ENCODE data around the gene R3HCC1L.
"Not testable (repeated sequence)": the region's sequence is repeated elsewhere in the genome, so short reads cannot be mapped to it uniquely, and the experiment has no call there.

The R3HCC1L gene

DNA sequence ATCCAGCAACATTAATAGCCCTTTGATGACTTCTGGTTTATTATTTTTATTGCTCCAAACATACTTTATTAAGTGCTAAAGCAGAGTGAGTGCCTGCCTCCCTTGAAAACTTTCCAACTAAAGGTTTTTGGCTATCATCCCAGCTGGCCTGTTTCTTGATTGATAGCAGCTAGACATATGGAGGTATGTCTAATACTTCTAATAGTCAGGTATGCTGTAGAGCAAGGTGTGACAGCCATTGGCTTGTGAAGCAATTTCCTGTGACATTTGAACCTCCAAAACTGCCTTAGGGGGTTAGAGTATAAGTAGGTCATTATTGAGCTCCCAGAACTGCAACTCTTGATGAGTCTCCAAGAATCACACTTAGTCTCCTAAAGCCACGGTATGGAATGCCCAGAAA lies 77.7 kb downstream of the R3HCC1L start:
- peaks cover 0 to 5% of the 10 kb centered on the region in 2 donors for H3K9me3 ChIP-seq (ENCODE audit: control insufficient read depth in 1 of 2, low read length in 2 of 2)
- H3K27me3 ChIP-seq (ENCODE audit: low read depth, low read length): no peaks in the 10 kb centered on the region
- no peak overlapping the region for H3K4me3 ChIP-seq (ENCODE audit: low read depth in 1 of 2, low read length in 2 of 2)
- peaks cover 10 to 18% of the 10 kb centered on the region in 2 donors for H3K36me3 ChIP-seq (ENCODE audit: control insufficient read depth in 1 of 2, insufficient read depth in 2 of 2, low read length in 2 of 2)
- H3K4me1 ChIP-seq (ENCODE audit: control insufficient read depth in 1 of 2, insufficient read depth in 2 of 2, low read length in 2 of 2): no peaks in the 10 kb centered on the region
- no peak overlapping the region for H3K27ac ChIP-seq (ENCODE audit: low read length)

DNA sequence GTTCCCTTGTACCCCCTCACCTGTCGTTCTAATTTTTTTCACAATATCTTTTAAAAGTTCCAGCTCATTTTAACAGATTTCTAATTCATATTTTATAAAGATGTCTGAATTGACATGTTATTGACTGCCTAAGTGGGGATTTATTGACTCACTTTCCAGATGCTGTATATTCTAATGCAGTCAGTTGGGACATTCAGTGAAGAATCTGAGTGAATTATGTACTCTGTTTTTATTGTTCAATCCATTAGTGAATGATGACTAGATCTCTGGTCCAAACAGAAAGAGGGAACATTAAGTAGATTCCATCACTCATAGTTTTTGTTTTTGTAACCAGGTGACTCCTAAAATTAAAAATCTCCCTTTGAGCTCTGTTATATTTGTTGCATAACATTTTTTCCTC lies 79.3 kb downstream of the R3HCC1L start:
- Histone ChIP-seq H3K9me3 (ENCODE audit: control insufficient read depth in 1 of 2, low read length in 2 of 2) (peaks cover 0 to 6% of the 10 kb centered on the region in 2 donors), H3K4me3 (ENCODE audit: low read depth in 1 of 2, low read length in 2 of 2) (no peak overlapping the region), H3K36me3 (ENCODE audit: control insufficient read depth in 1 of 2, insufficient read depth in 2 of 2, low read length in 2 of 2) (peaks cover 9 to 10% of the 10 kb centered on the region in 2 donors), H3K27ac (ENCODE audit: low read length) (no peak overlapping the region), H3K27me3 (ENCODE audit: low read depth, low read length) (no peaks in the 10 kb centered on the region), H3K4me1 (ENCODE audit: control insufficient read depth in 1 of 2, insufficient read depth in 2 of 2, low read length in 2 of 2) (no peaks in the 10 kb centered on the region)

GRCh38 chr10:98215373-98215772 lies 80.9 kb downstream of the R3HCC1L start:
- Histone ChIP-seq H3K9me3 (ENCODE audit: control insufficient read depth in 1 of 2, low read length in 2 of 2) (peaks cover 0 to 16% of the 10 kb centered on the region in 2 donors), H3K27ac (ENCODE audit: low read length) (no peak overlapping the region), H3K36me3 (ENCODE audit: control insufficient read depth in 1 of 2, insufficient read depth in 2 of 2, low read length in 2 of 2) (peaks cover 0 to 9% of the 10 kb centered on the region in 2 donors), H3K4me1 (ENCODE audit: control insufficient read depth in 1 of 2, insufficient read depth in 2 of 2, low read length in 2 of 2) (no peaks in the 10 kb centered on the region), H3K4me3 (ENCODE audit: low read depth in 1 of 2, low read length in 2 of 2) (no peak overlapping the region), H3K27me3 (ENCODE audit: low read depth, low read length) (no peaks in the 10 kb centered on the region)

DNA sequence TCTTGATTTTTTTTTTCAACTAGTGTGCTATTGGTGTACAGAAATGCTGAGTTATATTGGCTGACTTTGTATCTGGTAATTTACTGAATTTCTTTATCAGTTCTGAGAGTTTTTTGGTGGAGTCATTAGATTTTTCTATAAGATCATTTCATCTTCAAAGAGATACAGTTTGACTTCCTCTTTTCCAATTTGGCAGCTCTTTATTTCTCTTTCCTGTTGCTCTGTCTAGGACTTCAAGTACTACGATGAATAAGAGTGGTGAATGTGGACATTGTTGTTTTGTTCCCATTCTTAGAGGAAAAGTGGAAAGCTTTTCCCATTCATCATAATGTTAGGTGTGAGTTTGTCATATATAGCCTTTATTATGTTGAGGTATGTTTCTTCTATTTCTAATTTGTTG lies 83.3 kb downstream of the R3HCC1L start:
- H3K27me3 ChIP-seq (ENCODE audit: low read depth, low read length): no peaks in the 10 kb centered on the region
- H3K4me1 ChIP-seq (ENCODE audit: control insufficient read depth in 1 of 2, insufficient read depth in 2 of 2, low read length in 2 of 2): no peaks in the 10 kb centered on the region
- no peak overlapping the region for H3K27ac ChIP-seq (ENCODE audit: low read length)
- peaks cover 0 to 16% of the 10 kb centered on the region in 2 donors for H3K9me3 ChIP-seq (ENCODE audit: control insufficient read depth in 1 of 2, low read length in 2 of 2)
- peaks cover 0 to 9% of the 10 kb centered on the region in 2 donors for H3K36me3 ChIP-seq (ENCODE audit: control insufficient read depth in 1 of 2, insufficient read depth in 2 of 2, low read length in 2 of 2)
- no peak overlapping the region for H3K4me3 ChIP-seq (ENCODE audit: low read depth in 1 of 2, low read length in 2 of 2)

DNA sequence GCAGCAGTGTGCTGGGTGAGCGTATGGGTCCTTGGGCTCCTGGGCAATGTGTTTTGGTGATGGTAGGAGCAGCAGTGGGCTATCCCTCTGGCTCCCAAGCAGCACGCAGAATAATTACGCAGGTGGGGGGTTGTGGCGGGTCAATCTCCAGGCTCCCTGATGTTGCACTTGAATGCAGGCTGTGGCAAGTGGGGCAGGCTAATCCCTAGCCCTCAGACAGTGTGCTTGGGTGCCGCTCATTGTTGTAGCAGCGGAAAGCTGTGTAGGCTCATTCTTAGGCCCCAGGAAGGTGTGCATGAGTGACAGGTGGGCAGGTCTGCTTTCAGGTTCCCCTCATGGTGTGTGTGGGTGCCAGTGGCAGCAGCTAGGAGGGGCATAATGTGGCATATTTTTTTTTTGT lies 89.4 kb downstream of the R3HCC1L start:
- Histone ChIP-seq H3K9me3 (ENCODE audit: control insufficient read depth in 1 of 2, low read length in 2 of 2) (peaks cover 3 to 12% of the 10 kb centered on the region in 2 donors), H3K36me3 (ENCODE audit: control insufficient read depth in 1 of 2, insufficient read depth in 2 of 2, low read length in 2 of 2) (no peaks in the 10 kb centered on the region), H3K27me3 (ENCODE audit: low read depth, low read length) (no peaks in the 10 kb centered on the region), H3K4me1 (ENCODE audit: control insufficient read depth in 1 of 2, insufficient read depth in 2 of 2, low read length in 2 of 2) (peaks cover 0 to 5% of the 10 kb centered on the region in 2 donors), H3K4me3 (ENCODE audit: low read depth in 1 of 2, low read length in 2 of 2) (no peak overlapping the region), H3K27ac (ENCODE audit: low read length) (no peak overlapping the region)

- H3K4me1 ChIP-seq (ENCODE audit: control insufficient read depth in 1 of 2, insufficient read depth in 2 of 2, low read length in 2 of 2): peaks cover 0 to 5% of the 10 kb centered on the region in 2 donors
- no peak overlapping the region for H3K4me3 ChIP-seq (ENCODE audit: low read depth in 1 of 2, low read length in 2 of 2)
- peaks cover 3 to 8% of the 10 kb centered on the region in 2 donors for H3K9me3 ChIP-seq (ENCODE audit: control insufficient read depth in 1 of 2, low read length in 2 of 2)
- no peaks in the 10 kb centered on the region for H3K36me3 ChIP-seq (ENCODE audit: control insufficient read depth in 1 of 2, insufficient read depth in 2 of 2, low read length in 2 of 2)
- no peak overlapping the region for H3K27ac ChIP-seq (ENCODE audit: low read length)
- no peaks in the 10 kb centered on the region for H3K27me3 ChIP-seq (ENCODE audit: low read depth, low read length)
These were observed 90.1 kb downstream of the R3HCC1L start for GRCh38 chr10:98224509-98224908.

DNA sequence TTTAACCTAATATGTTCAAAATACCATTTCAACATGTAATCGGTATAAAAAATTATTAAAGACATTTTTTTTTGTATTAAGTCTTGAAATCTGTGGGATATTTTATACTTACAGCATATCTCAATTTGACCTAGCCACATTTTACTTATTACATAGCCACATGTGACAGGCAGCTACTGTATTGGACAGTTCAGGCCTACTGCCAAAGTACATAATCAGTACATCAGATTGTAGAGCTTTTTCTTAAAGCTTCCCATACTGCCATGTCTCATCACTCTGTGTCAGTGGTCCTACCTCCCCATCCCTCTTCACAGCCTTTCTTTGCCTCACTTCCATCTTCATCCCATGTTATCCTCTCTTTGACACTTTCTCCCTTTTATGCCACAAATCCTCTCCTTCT lies 90.5 kb downstream of the R3HCC1L start:
- H3K9me3 ChIP-seq (ENCODE audit: control insufficient read depth in 1 of 2, low read length in 2 of 2): peaks cover 3% of the 10 kb centered on the region in 2 donors
- no peak overlapping the region for H3K4me3 ChIP-seq (ENCODE audit: low read depth in 1 of 2, low read length in 2 of 2)
- no peaks in the 10 kb centered on the region for H3K36me3 ChIP-seq (ENCODE audit: control insufficient read depth in 1 of 2, insufficient read depth in 2 of 2, low read length in 2 of 2)
- H3K27me3 ChIP-seq (ENCODE audit: low read depth, low read length): no peaks in the 10 kb centered on the region
- peaks cover 0 to 5% of the 10 kb centered on the region in 2 donors for H3K4me1 ChIP-seq (ENCODE audit: control insufficient read depth in 1 of 2, insufficient read depth in 2 of 2, low read length in 2 of 2)
- no peak overlapping the region for H3K27ac ChIP-seq (ENCODE audit: low read length)

- Histone ChIP-seq H3K27ac (ENCODE audit: low read length) (no peak overlapping the region), H3K4me3 (ENCODE audit: low read depth in 1 of 2, low read length in 2 of 2) (no peak overlapping the region), H3K36me3 (ENCODE audit: control insufficient read depth in 1 of 2, insufficient read depth in 2 of 2, low read length in 2 of 2) (peaks cover 0 to under 1% of the 10 kb centered on the region in 2 donors), H3K4me1 (ENCODE audit: control insufficient read depth in 1 of 2, insufficient read depth in 2 of 2, low read length in 2 of 2) (peaks cover 0 to 5% of the 10 kb centered on the region in 2 donors), H3K27me3 (ENCODE audit: low read depth, low read length) (no peaks in the 10 kb centered on the region), H3K9me3 (ENCODE audit: control insufficient read depth in 1 of 2, low read length in 2 of 2) (peaks cover 3% of the 10 kb centered on the region in 2 donors)
These were observed 92.2 kb downstream of the R3HCC1L start for GRCh38 chr10:98226508-98227144.

GRCh38 chr10:98227713-98228112 lies 93.3 kb downstream of the R3HCC1L start:
- not testable (repeated sequence) for H3K4me3 ChIP-seq (ENCODE audit: low read depth in 1 of 2, low read length in 2 of 2); H3K4me1 ChIP-seq (ENCODE audit: control insufficient read depth in 1 of 2, insufficient read depth in 2 of 2, low read length in 2 of 2); H3K9me3 ChIP-seq (ENCODE audit: control insufficient read depth in 1 of 2, low read length in 2 of 2); H3K27ac ChIP-seq (ENCODE audit: low read length); H3K36me3 ChIP-seq (ENCODE audit: control insufficient read depth in 1 of 2, insufficient read depth in 2 of 2, low read length in 2 of 2); H3K27me3 ChIP-seq (ENCODE audit: low read depth, low read length)

DNA sequence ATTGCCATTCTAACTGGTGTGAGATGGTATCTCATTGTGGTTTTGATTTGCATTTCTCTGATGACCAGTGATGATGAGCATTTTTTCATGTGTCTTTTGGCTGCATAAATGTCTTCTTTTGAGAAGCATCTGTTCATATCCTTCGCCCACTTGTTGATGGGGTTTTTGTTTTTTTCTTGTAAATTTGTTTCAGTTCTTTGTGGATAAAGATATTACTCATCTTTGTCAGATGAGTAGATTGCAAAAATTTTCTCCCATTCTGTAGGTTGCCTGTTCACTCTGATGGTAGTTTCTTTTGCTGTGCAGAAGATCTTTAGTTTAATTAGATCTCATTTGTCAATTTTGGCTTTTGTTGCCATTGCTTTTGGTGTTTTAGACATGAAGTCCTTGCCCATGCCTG lies 93.8 kb downstream of the R3HCC1L start:
- not testable (repeated sequence) for H3K4me3 ChIP-seq (ENCODE audit: low read depth in 1 of 2, low read length in 2 of 2)

DNA sequence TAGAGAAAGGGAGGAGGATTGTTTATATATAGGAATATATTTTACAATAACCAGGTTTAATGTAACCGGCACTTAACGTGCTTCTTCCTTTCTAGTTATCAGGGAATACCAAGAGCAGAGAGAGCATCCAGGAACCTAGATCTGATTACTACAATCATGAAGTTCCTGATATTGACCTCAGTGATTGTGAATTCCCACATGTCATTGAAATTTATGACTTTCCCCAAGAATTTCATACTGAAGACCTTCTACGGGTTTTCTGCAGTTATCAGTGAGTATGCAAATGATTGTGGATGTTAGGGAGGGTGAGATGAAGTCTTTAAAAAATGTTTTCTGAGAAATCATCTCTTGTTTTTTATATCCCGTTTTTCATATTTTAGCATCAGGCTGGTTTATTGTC lies 97.0 kb downstream of the R3HCC1L start:
- Histone ChIP-seq H3K9me3 (ENCODE audit: control insufficient read depth in 1 of 2, low read length in 2 of 2) (peaks cover 1 to 2% of the 10 kb centered on the region in 2 donors), H3K27ac (ENCODE audit: low read length) (no peak overlapping the region), H3K36me3 (ENCODE audit: control insufficient read depth in 1 of 2, insufficient read depth in 2 of 2, low read length in 2 of 2) (peaks cover 13 to 14% of the 10 kb centered on the region in 2 donors), H3K27me3 (ENCODE audit: low read depth, low read length) (no peaks in the 10 kb centered on the region), H3K4me1 (ENCODE audit: control insufficient read depth in 1 of 2, insufficient read depth in 2 of 2, low read length in 2 of 2) (no peaks in the 10 kb centered on the region), H3K4me3 (ENCODE audit: low read depth in 1 of 2, low read length in 2 of 2) (no peak overlapping the region)

More for the DNA sequence above, 93.8 kb downstream of the R3HCC1L start:
- not testable (repeated sequence) for H3K27ac ChIP-seq (ENCODE audit: low read length); H3K4me1 ChIP-seq (ENCODE audit: control insufficient read depth in 1 of 2, insufficient read depth in 2 of 2, low read length in 2 of 2); H3K9me3 ChIP-seq (ENCODE audit: control insufficient read depth in 1 of 2, low read length in 2 of 2); H3K36me3 ChIP-seq (ENCODE audit: control insufficient read depth in 1 of 2, insufficient read depth in 2 of 2, low read length in 2 of 2); H3K27me3 ChIP-seq (ENCODE audit: low read depth, low read length)

- Histone ChIP-seq H3K36me3 (ENCODE audit: control insufficient read depth in 1 of 2, insufficient read depth in 2 of 2, low read length in 2 of 2) (peaks cover 27 to 30% of the 10 kb centered on the region in 2 donors), H3K4me3 (ENCODE audit: low read depth in 1 of 2, low read length in 2 of 2) (no peak overlapping the region), H3K9me3 (ENCODE audit: control insufficient read depth in 1 of 2, low read length in 2 of 2) (no peaks in the 10 kb centered on the region), H3K4me1 (ENCODE audit: control insufficient read depth in 1 of 2, insufficient read depth in 2 of 2, low read length in 2 of 2) (no peaks in the 10 kb centered on the region), H3K27me3 (ENCODE audit: low read depth, low read length) (no peaks in the 10 kb centered on the region), H3K27ac (ENCODE audit: low read length) (no peak overlapping the region)
These were observed 101.4 kb downstream of the R3HCC1L start for GRCh38 chr10:98235846-98236245.

Measured in muscle layer of duodenum (tissue), 2 donors.